Non-pigmented ciliary epithelial cell (primary cell): Measurements from ENCODE around the gene ITM2C.

Experiments used
- DNase-seq: peaks from one replicate; pipeline ENCODE4 v3.0.0-alpha.2; 2010; ENCODE audit warnings: low read depth

ITM2C gene

GRCh38 chr2:230927711-230928341 is 63.1 kb downstream of the ITM2C start:
- DNase-seq: no peak
